ENCODE results near the gene FZD2. TPM values are rescaled to one million over a fixed set of nuclear protein-coding genes. Genes with fewer than 3 reads are reported as not detected.

FZD2 gene
- total and polyA plus RNA-seq, 2 of the 13 experiments (the other 11 are each of a cell fraction or from before 2014, with no cell fraction given): 0.07 to 0.13 TPM

GRCh38 chr17:44522883-44523671 is 34.2 kb upstream of the FZD2 start (continued):
- TF ChIP-seq ARNTL (CRISPR knock-in tag; IDR thresholded peaks at IDR 0.05) (no peak), ZNF224 (CRISPR knock-in tag; IDR thresholded peaks at IDR 0.05) (no peak), ISX (CRISPR knock-in tag; conservative IDR thresholded peaks at IDR 0.05) (no peak), ELF1 (CRISPR knock-in tag; IDR thresholded peaks at IDR 0.05) (peak; percentile 72), SRSF9 (IDR thresholded peaks at IDR 0.05; ENCODE audit: borderline replicate concordance, insufficient read depth, low read depth, low read length, poor library complexity, severe bottlenecking) (no peak), ZNF670 (CRISPR knock-in tag; IDR thresholded peaks at IDR 0.05; ENCODE audit: borderline replicate concordance) (no peak), ZNF260 (CRISPR knock-in tag; IDR thresholded peaks at IDR 0.05; ENCODE audit: borderline replicate concordance, low read depth) (no peak), ZNF333 (CRISPR knock-in tag; IDR thresholded peaks at IDR 0.05; ENCODE audit: borderline replicate concordance) (0 out of 2 replicates have a peak, but pooled peaks have one; percentile 26), ZNF136 (CRISPR knock-in tag; IDR thresholded peaks at IDR 0.05; ENCODE audit: low read depth) (no peak), SOX13 (IDR thresholded peaks at IDR 0.05) (no peak), SOX13 (CRISPR knock-in tag; conservative IDR thresholded peaks at IDR 0.05 in 1 of 2, IDR thresholded peaks at IDR 0.05 in 1 of 2) (no peak), ZNF121 (CRISPR knock-in tag; IDR thresholded peaks at IDR 0.05) (no peak), DMTF1 (CRISPR knock-in tag; IDR thresholded peaks at IDR 0.05) (no peak), IKZF1 (IDR thresholded peaks at IDR 0.05) (no peak), NR2F1 (CRISPR knock-in tag; IDR thresholded peaks at IDR 0.05) (peak in 1 of 2 experiments; percentile 7; a peak in 1 of 4 replicates), ZNF772 (CRISPR knock-in tag; IDR thresholded peaks at IDR 0.05) (peak; percentile 64; the same call in 1 of the 2 replicates), POLR2G (IDR thresholded peaks at IDR 0.05; ENCODE audit: low read depth, low read length) (no peak), MTA3 (CRISPR knock-in tag; IDR thresholded peaks at IDR 0.05) (no peak), MYPOP (CRISPR knock-in tag; IDR thresholded peaks at IDR 0.05) (no peak), ZNF354B (CRISPR knock-in tag; IDR thresholded peaks at IDR 0.05) (0 out of 2 replicates have a peak, but pooled peaks have one; percentile 26), SCMH1 (CRISPR knock-in tag; IDR thresholded peaks at IDR 0.05; ENCODE audit: borderline replicate concordance) (no peak), PCBP1 (IDR thresholded peaks at IDR 0.05; ENCODE audit: borderline replicate concordance, low read depth, low read length) (no peak), NONO (IDR thresholded peaks at IDR 0.05) (no peak), NONO (CRISPR knock-in tag; conservative IDR thresholded peaks at IDR 0.05) (no peak), BORCS8-MEF2B (CRISPR knock-in tag; IDR thresholded peaks at IDR 0.05) (peak; percentile 73; the same call in 1 of the 2 replicates), RFX3 (CRISPR knock-in tag; IDR thresholded peaks at IDR 0.05) (no peak)
- TF ChIP-seq, protein P1, sequence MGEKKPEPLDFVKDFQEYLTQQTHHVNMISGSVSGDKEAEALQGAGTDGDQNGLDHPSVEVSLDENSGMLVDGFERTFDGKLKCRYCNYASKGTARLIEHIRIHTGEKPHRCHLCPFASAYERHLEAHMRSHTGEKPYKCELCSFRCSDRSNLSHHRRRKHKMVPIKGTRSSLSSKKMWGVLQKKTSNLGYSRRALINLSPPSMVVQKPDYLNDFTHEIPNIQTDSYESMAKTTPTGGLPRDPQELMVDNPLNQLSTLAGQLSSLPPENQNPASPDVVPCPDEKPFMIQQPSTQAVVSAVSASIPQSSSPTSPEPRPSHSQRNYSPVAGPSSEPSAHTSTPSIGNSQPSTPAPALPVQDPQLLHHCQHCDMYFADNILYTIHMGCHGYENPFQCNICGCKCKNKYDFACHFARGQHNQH (CRISPR knock-in tag; IDR thresholded peaks at IDR 0.05): peak; percentile 74; the same call in 1 of the 2 replicates
